ENCODE results near the gene CPZ. TPM values are rescaled to one million over a fixed set of nuclear protein-coding genes. Genes with fewer than 3 reads are reported as not detected.

Gene CPZ
- total and polyA plus RNA-seq, 2 experiments from 2014 or later, result 24.6 to 37.3 TPM

GRCh38 chr4:8549352-8549931 is 43.1 kb upstream of the CPZ start:
- Histone ChIP-seq H3K4me2 (no peak overlapping the region), H3K79me2 (replicated peaks; ENCODE audit: insufficient read depth) (no peaks in the 10 kb centered on the region), H3K27me3 (ENCODE audit: insufficient read depth) (no peaks in the 10 kb centered on the region), H3K27ac (ENCODE audit: low read depth) (no peak overlapping the region), H3K9me2 (ENCODE audit: insufficient read depth) (no peaks in the 10 kb centered on the region), H3K4me3 (no peak overlapping the region), H3K36me3 (ENCODE audit: insufficient read depth) (no peaks in the 10 kb centered on the region; the same call in 1 of the 2 replicates), H3K4me1 (ENCODE audit: insufficient read depth) (peaks cover 9% of the 10 kb centered on the region), H2AFZ (no peak overlapping the region), H3F3A (replicated peaks; ENCODE audit: low read depth) (no peaks in the 10 kb centered on the region), H4K20me1 (replicated peaks; ENCODE audit: insufficient read depth) (no peaks in the 10 kb centered on the region)
- DNase-seq (ENCODE audit: low spot score), result no peak
- Mint-ChIP-seq H3K36me3 (ENCODE audit: low read depth) (no peaks in the 10 kb centered on the region), H3K27me3 (ENCODE audit: insufficient read depth, low read depth, poor library complexity) (peaks cover 16% of the 10 kb centered on the region), H3K4me3 (no peak overlapping the region), H3K4me1 (peaks cover 25% of the 10 kb centered on the region), H3K27ac (no peak overlapping the region), H3K9me3 (no peaks in the 10 kb centered on the region; the same call in 2 of the 3 replicates)
- TF ChIP-seq POLR2AphosphoS5 (IDR thresholded peaks at IDR 0.05; ENCODE audit: low read depth), result no peak
- peak in 1 of 2 experiments; percentile 21; a peak in 1 of 4 replicates for TF ChIP-seq CTCF (conservative IDR thresholded peaks at IDR 0.05; ENCODE audit: low read depth in 2 of 2)
- no peak for ATAC-seq

- Mint-ChIP-seq H3K9me3 (no peaks in the 10 kb centered on the region; the same call in 2 of the 3 replicates), H3K4me1 (peaks cover 22% of the 10 kb centered on the region), H3K27me3 (ENCODE audit: insufficient read depth, low read depth, poor library complexity) (peaks cover 18% of the 10 kb centered on the region), H3K36me3 (ENCODE audit: low read depth) (no peaks in the 10 kb centered on the region), H3K4me3 (no peak overlapping the region), H3K27ac (no peak overlapping the region)
- no peak overlapping the region for H3K27ac ChIP-seq (ENCODE audit: low read depth)
- H3K27me3 ChIP-seq (ENCODE audit: insufficient read depth), result no peaks in the 10 kb centered on the region
- peaks cover 6% of the 10 kb centered on the region for H3K4me1 ChIP-seq (ENCODE audit: insufficient read depth)
- no peaks in the 10 kb centered on the region for H3K9me2 ChIP-seq (ENCODE audit: insufficient read depth)
- DNase-seq (ENCODE audit: low spot score), result no peak
- no peak overlapping the region for H3K4me2 ChIP-seq
- no peak for ATAC-seq
- no peaks in the 10 kb centered on the region for H4K20me1 ChIP-seq (replicated peaks; ENCODE audit: insufficient read depth)
- H3K36me3 ChIP-seq (ENCODE audit: insufficient read depth), result no peaks in the 10 kb centered on the region; the same call in 1 of the 2 replicates
- no peaks in the 10 kb centered on the region for H3F3A ChIP-seq (replicated peaks; ENCODE audit: low read depth)
- no peak overlapping the region for H2AFZ ChIP-seq
- no peak overlapping the region for H3K4me3 ChIP-seq
- H3K79me2 ChIP-seq (replicated peaks; ENCODE audit: insufficient read depth), result no peaks in the 10 kb centered on the region
- TF ChIP-seq ETS1 (IDR thresholded peaks at IDR 0.05) (no peak), ZNF331 (CRISPR knock-in tag; IDR thresholded peaks at IDR 0.05; ENCODE audit: low read depth) (no peak), REST (IDR thresholded peaks at IDR 0.05; ENCODE audit: unreplicated experiment) (no peak), NANOG (IDR thresholded peaks at IDR 0.05; ENCODE audit: borderline replicate concordance) (no peak), POLR2AphosphoS5 (IDR thresholded peaks at IDR 0.05; ENCODE audit: low read depth) (no peak), JUNB (IDR thresholded peaks at IDR 0.05; ENCODE audit: unreplicated experiment) (no peak), EZH2 (IDR thresholded peaks at IDR 0.05; ENCODE audit: low read depth, unreplicated experiment) (no peak), CREB1 (CRISPR knock-in tag; IDR thresholded peaks at IDR 0.05; ENCODE audit: low read depth) (no peak), CTCF (conservative IDR thresholded peaks at IDR 0.05; ENCODE audit: low read depth in 2 of 2) (no peak), EZH2phosphoT487 (IDR thresholded peaks at IDR 0.05; ENCODE audit: unreplicated experiment) (no peak), ZNF114 (CRISPR knock-in tag; IDR thresholded peaks at IDR 0.05) (no peak)
Measured at GRCh38 chr4:8550691-8551090, 41.9 kb upstream of the CPZ start.

Measured in GM23338 (cell line).